NB4 (cell line): ENCODE data around the gene TRPV6.

Experiments used
- CTCF ChIP-seq: IDR thresholded peaks from one replicate; pipeline ENCODE4 v1.5.1; 2012; ENCODE audit warnings: low read depth, low read length
- MYC ChIP-seq: IDR thresholded peaks from 2 replicates; pipeline ENCODE4 v1.6.1; 2011; ENCODE audit warnings: low read depth, low read length
- POLR2A ChIP-seq: IDR thresholded peaks from 2 replicates; pipeline ENCODE4 v1.6.1; 2011; ENCODE audit warnings: mild to moderate bottlenecking; ENCODE audit not compliant: insufficient read length; ENCODE audit errors: extremely low read depth

GRCh38 chr7:142862351-142862750 lies 23.2 kb downstream of the TRPV6 start:
- TF ChIP-seq POLR2A (no peak), CTCF (no peak), MYC (no peak)
